Measurements from ENCODE around the gene NFASC.

DNA sequence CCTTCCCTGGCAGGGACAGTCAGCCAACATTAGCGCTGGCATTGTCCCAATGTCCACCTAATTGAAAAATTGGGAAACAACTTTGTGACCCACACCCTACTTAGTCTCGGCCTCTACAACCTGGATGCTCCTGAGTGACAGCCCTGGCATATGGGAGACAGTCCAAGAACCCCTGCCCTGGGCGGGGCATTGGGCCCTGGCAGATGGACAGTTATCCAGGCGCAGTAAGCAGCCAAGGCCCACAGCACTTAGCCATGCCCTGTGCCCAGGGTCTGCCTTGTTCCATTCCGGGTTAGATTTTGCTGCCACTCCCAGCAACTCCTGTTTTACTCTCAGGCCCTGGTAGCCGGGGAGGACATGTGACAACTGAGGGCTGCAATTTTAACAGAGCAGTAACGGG lies 50.3 kb downstream of the NFASC start:
- TF ChIP-seq CTCF (IDR thresholded peaks at IDR 0.05) (no peak), POLR2A (IDR thresholded peaks at IDR 0.05) (no peak)

Data from adrenal gland (tissue), 5 donors.